Uterus (tissue), 4 donors: ENCODE results near the gene NR2C2. TPM values are rescaled to one million over a fixed set of nuclear protein-coding genes. Genes with fewer than 3 reads are reported as not detected.

Source experiments
- DNase-seq, 2 donors: peaks; one replicate each; pipeline ENCODE4 v3.0.0-alpha.2; 2019 to 2020
- H3K27ac ChIP-seq, 2 donors: fragments of 200-600 bp; sonication (generic); 1 replicate in 1 of 2; 2 replicates in 1 of 2; pipeline ENCODE4 v1.5.1; 2016 to 2018
- H3K27me3 ChIP-seq, 2 donors: fragments of 200-600 bp; sonication (generic); one replicate each; pipeline ENCODE4 v1.5.1; 2018 to 2019; ENCODE audit warnings: control low read depth in 1 of 2
- H3K36me3 ChIP-seq, 2 donors: fragments of 200-600 bp; sonication (generic); one replicate each; pipeline ENCODE4 v1.5.1; 2019; ENCODE audit warnings: control low read depth in 1 of 2
- H3K4me1 ChIP-seq, 2 donors: fragments of 200-600 bp; sonication (generic); one replicate each; pipeline ENCODE4 v1.5.1; 2018 to 2019; ENCODE audit warnings: control low read depth in 1 of 2
- H3K4me3 ChIP-seq, 2 donors: fragments of 200-600 bp; sonication (generic); 1 replicate in 1 of 2; 2 replicates in 1 of 2; pipeline ENCODE4 v1.5.1; 2018 to 2019; ENCODE audit warnings: mild to moderate bottlenecking in 1 of 2
- H3K9me3 ChIP-seq, 2 donors: fragments of 200-600 bp; sonication (generic); one replicate each; pipeline ENCODE4 v1.5.1; 2019; ENCODE audit warnings: control low read depth in 1 of 2
- CTCF ChIP-seq, 4 experiments: fragments of 200-600 bp in 2 of 4; fragments of 450-650 bp in 2 of 4; sonication (generic) in 2 of 4; IDR thresholded peaks; one replicate each; pipeline ENCODE4 v1.5.1; 2016 to 2019; ENCODE audit warnings: antibody characterized with exemption in 4 of 4, mild to moderate bottlenecking in 2 of 4, moderate library complexity in 1 of 4
- POLR2A ChIP-seq, 2 donors: fragments of 450-650 bp; IDR thresholded peaks; one replicate each; pipeline ENCODE4 v1.6.1; 2016; ENCODE audit warnings: antibody characterized with exemption in 2 of 2, mild to moderate bottlenecking in 1 of 2, moderate library complexity in 1 of 2
- intact Hi-C: fragments of 100-400 bp; cut with DNase I; formaldehyde crosslinking; loops from one replicate; pipeline ENCODE4 v1.15.1; 2023; ENCODE audit warnings: low total_unique reads
- total RNA-seq, 4 donors: library from RNA; depleted of rRNA in 3 of 4; stranded (reverse); fragments of >200 nt in 3 of 4; gene quantifications; one replicate each; pipeline versions ENCODE4 v1.1.0 to v1.2.4, GENCODE V29; 2014 to 2023
- donor health status: DM: yes; HTN: yes; CAD: no.

Gene NR2C2
- total RNA-seq, 4 donors from 2014 or later, result 29.7 to 78.3 (median 61.0) TPM

DNA sequence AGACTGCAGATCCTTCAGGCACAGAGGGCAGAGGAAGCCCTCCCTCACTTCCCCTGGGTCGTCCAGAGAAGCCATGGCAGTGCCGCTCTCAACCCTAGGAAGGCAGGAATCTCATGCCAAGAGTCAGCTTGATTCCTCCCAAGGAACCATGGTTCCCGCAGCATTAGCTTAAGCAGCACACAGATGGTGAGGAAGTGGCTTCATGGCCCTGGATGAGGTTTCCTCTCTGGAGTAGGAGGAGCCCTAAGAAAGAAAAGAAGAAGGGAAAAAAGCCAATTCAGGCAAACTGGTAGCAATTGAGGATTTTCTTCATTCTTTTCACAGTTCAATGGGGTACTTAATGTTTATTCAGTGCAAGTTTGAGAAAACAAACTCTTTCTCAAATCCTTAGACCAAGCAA lies 148.7 kb downstream of the NR2C2 start:
- no peaks in the 10 kb centered on the region for H3K27me3 ChIP-seq
- no peaks in the 10 kb centered on the region for H3K36me3 ChIP-seq
- no peak overlapping the region for H3K27ac ChIP-seq
- no peaks in the 10 kb centered on the region for H3K4me1 ChIP-seq
- no peak overlapping the region for H3K4me3 ChIP-seq
- H3K9me3 ChIP-seq, result no peaks in the 10 kb centered on the region
- TF ChIP-seq POLR2A (IDR thresholded peaks at IDR 0.05) (no peak), CTCF (IDR thresholded peaks at IDR 0.05) (no peak)
- DNase-seq, result no peak
- intact Hi-C loops, result no loop called here

- Histone ChIP-seq H3K4me1 (no peaks in the 10 kb centered on the region), H3K36me3 (no peaks in the 10 kb centered on the region), H3K27ac (no peak overlapping the region), H3K9me3 (no peaks in the 10 kb centered on the region), H3K27me3 (no peaks in the 10 kb centered on the region), H3K4me3 (peak overlapping the region in 1 of 2 donors; percentile 81)
- intact Hi-C loops, result no loop called here
- TF ChIP-seq CTCF (IDR thresholded peaks at IDR 0.05), result no peak
- no peak for TF ChIP-seq POLR2A (IDR thresholded peaks at IDR 0.05)
- no peak for DNase-seq
Measured at GRCh38 chr3:15097891-15098290, 150.5 kb downstream of the NR2C2 start.

Other genes starting within 250 kb of the NR2C2 start
- 10 to 100 TPM in 3 of 4 donors, 1 to 10 TPM in 1; 10.0 to 66.8 (median 19.2) TPM for gene FGD5, start 128.6 kb upstream of the NR2C2 start, total RNA-seq
- 10 to 100 TPM in 3 of 4 donors, 1 to 10 TPM in 1; 6.2 to 49.8 (median 18.6) TPM for gene MRPS25, start 117.7 kb downstream of the NR2C2 start, total RNA-seq
- 10 to 100 TPM; 27.4 to 62.8 (median 39.8) TPM for gene RBSN, start 151.6 kb downstream of the NR2C2 start, total RNA-seq